ENCODE data around the gene COX20.

- TF ChIP-seq ZNF274 (IDR thresholded peaks at IDR 0.05; ENCODE audit: low read depth, low read length) (no peak), YY1 (IDR thresholded peaks at IDR 0.05; ENCODE audit: insufficient read depth, insufficient read length) (no peak), SUZ12 (IDR thresholded peaks at IDR 0.05; ENCODE audit: extremely low read depth, insufficient read depth, insufficient read length) (no peak)
Observed at GRCh38 chr1:244796719-244797406, 38.6 kb upstream of the COX20 start.
